Heart left ventricle (tissue), 13 donors: ENCODE results near the gene ODF4.

ENCODE experiments used
- CTCF ChIP-seq, 12 donors: fragments of 200-600 bp; sonication (generic) in 4 of 12; IDR thresholded peaks; one replicate each; pipeline versions ENCODE4 v1.5.0 to v1.8.0; 2018 to 2022; ENCODE audit warnings: antibody characterized with exemption in 12 of 12, mild to moderate bottlenecking in 5 of 12
- POLR2A ChIP-seq, 2 donors: fragments of 450-650 bp; IDR thresholded peaks; one replicate each; pipeline ENCODE4 v1.6.1; 2017; ENCODE audit warnings: antibody characterized with exemption in 2 of 2, mild to moderate bottlenecking in 2 of 2, moderate library complexity in 2 of 2
- donor health status: ischemic (EF 13 %, LVEDD 7.1; RV severe dilation, severe dysfunction).
- donor health status: DM: no; HTN: yes; CAD: no.
- donor health status: DM: no; HTN: no; CAD: no.
- donor health status: ischemic (EF 25% LVEDD 6.9; RV normal size, moderate dysfunction).
- donor health status: ischemic (EF 25% LVEDD 5.7; RV mildly dilated, moderate dysfunction).
- donor health status: ischemic (EF 35%, LVEDD 5.7; RV mildly dilated, moderate dysfunction).
- donor health status: nonischemic (EF 11% LVEDD 7.7; RV severe dilation, severe dysfunction).
- donor health status: DM: yes; HTN: yes; CAD: no.
- donor health status: PGD.
- donor health status: ischemic (EF 29% LVEDD 5.4; RV normal size, mild dysfunction).
- donor health status: nonischemic (EF 23%, LVEDD 6.1; RV moderate dilation, normal function).

- no peak for TF ChIP-seq CTCF (IDR thresholded peaks at IDR 0.05)
- no peak for TF ChIP-seq POLR2A (IDR thresholded peaks at IDR 0.05)
Observed at GRCh38 chr17:8375738-8376259, 36.2 kb downstream of the ODF4 start.
